Neural crest cell (in vitro differentiated cells): ENCODE measurements around the gene ARHGAP18. TPM values are rescaled to one million over a fixed set of nuclear protein-coding genes. Genes with fewer than 3 reads are reported as not detected.

Source experiments
- DNase-seq: peaks from one replicate; pipeline ENCODE4 v3.0.0; 2021; ENCODE audit warnings: low read depth, mixed read lengths, low spot score
- H3K27ac Mint-ChIP-seq: one replicate; pipeline ENCODE4 v1.8.0; 2021; ENCODE audit warnings: mild to moderate bottlenecking, mixed read lengths; ENCODE audit not compliant: unreplicated experiment
- H3K27me3 Mint-ChIP-seq: 2 replicates; pipeline ENCODE4 v1.8.0; 2021; ENCODE audit warnings: low read depth, mild to moderate bottlenecking, mixed read lengths
- H3K36me3 Mint-ChIP-seq: 2 replicates; pipeline ENCODE4 v1.8.0; 2021; ENCODE audit warnings: low read depth, mild to moderate bottlenecking, mixed read lengths
- H3K4me1 Mint-ChIP-seq: 2 replicates; pipeline ENCODE4 v1.8.0; 2021; ENCODE audit warnings: mixed read lengths
- H3K4me3 Mint-ChIP-seq: one replicate; pipeline ENCODE4 v1.8.0; 2021; ENCODE audit warnings: mild to moderate bottlenecking, mixed read lengths
- H3K9me3 Mint-ChIP-seq: 2 replicates; pipeline ENCODE4 v1.8.0; 2021; ENCODE audit warnings: mixed read lengths
- CTCF ChIP-seq: fragments of 200-600 bp; sonication (generic); conservative IDR thresholded peaks from 2 replicates; pipeline ENCODE4 v1.5.0; 2021; ENCODE audit warnings: antibody characterized with exemption, mild to moderate bottlenecking
- total RNA-seq: library from RNA; stranded (reverse); gene quantifications from 2 replicates; pipeline ENCODE4 v1.2.1, GENCODE V29; 2021

The ARHGAP18 gene
- total RNA-seq, 1 donor from 2014 or later: 3.4 TPM

GRCh38 chr6:129662406-129662766 lies 47.6 kb downstream of the ARHGAP18 start:
- no peak for TF ChIP-seq CTCF
- no peaks in the 10 kb centered on the region for H3K36me3 Mint-ChIP-seq
- peaks cover 23% of the 10 kb centered on the region for H3K4me1 Mint-ChIP-seq
- no peaks in the 10 kb centered on the region for H3K9me3 Mint-ChIP-seq
- H3K27ac Mint-ChIP-seq: no peak overlapping the region
- H3K4me3 Mint-ChIP-seq: no peak overlapping the region
- no peak for DNase-seq
- H3K27me3 Mint-ChIP-seq: no peaks in the 10 kb centered on the region

GRCh38 chr6:129661536-129662405 lies 48.2 kb downstream of the ARHGAP18 start:
- Mint-ChIP-seq H3K4me1 (peaks cover 23% of the 10 kb centered on the region), H3K27ac (peak overlapping the region; percentile 20), H3K27me3 (no peaks in the 10 kb centered on the region), H3K9me3 (no peaks in the 10 kb centered on the region), H3K4me3 (no peak overlapping the region), H3K36me3 (no peaks in the 10 kb centered on the region)
- no peak for TF ChIP-seq CTCF
- no peak for DNase-seq

GRCh38 chr6:129660346-129660676 lies 49.7 kb downstream of the ARHGAP18 start:
- Mint-ChIP-seq H3K4me3 (no peak overlapping the region), H3K27ac (no peak overlapping the region), H3K36me3 (no peaks in the 10 kb centered on the region), H3K4me1 (peaks cover 23% of the 10 kb centered on the region), H3K27me3 (no peaks in the 10 kb centered on the region), H3K9me3 (no peaks in the 10 kb centered on the region)
- no peak for TF ChIP-seq CTCF
- DNase-seq: no peak

GRCh38 chr6:129659590-129660345 lies 50.2 kb downstream of the ARHGAP18 start:
- Mint-ChIP-seq H3K9me3 (no peaks in the 10 kb centered on the region), H3K27ac (no peak overlapping the region), H3K36me3 (no peaks in the 10 kb centered on the region), H3K27me3 (no peaks in the 10 kb centered on the region), H3K4me3 (no peak overlapping the region), H3K4me1 (peaks cover 23% of the 10 kb centered on the region)
- no peak for DNase-seq
- TF ChIP-seq CTCF: no peak

- Mint-ChIP-seq H3K4me1 (peaks cover 23% of the 10 kb centered on the region), H3K4me3 (no peak overlapping the region), H3K36me3 (no peaks in the 10 kb centered on the region), H3K9me3 (no peaks in the 10 kb centered on the region), H3K27me3 (no peaks in the 10 kb centered on the region), H3K27ac (no peak overlapping the region)
- TF ChIP-seq CTCF: no peak
- no peak for DNase-seq
Measured at GRCh38 chr6:129659167-129659566, 50.8 kb downstream of the ARHGAP18 start.
